HG03432 (cell line): Measurements from ENCODE around the gene ACSF2.
"Not testable (repeated sequence)": the region's sequence is repeated elsewhere in the genome, so short reads cannot be mapped to it uniquely, and the experiment has no call there.

Experiments used
- ATAC-seq: cut with Tn5 transposase; IDR thresholded peaks from one replicate; pipeline ENCODE4 v1.9.1; 2021; ENCODE audit warnings: mild to moderate bottlenecking, moderate library complexity; ENCODE audit not compliant: unreplicated experiment

Gene ACSF2

DNA sequence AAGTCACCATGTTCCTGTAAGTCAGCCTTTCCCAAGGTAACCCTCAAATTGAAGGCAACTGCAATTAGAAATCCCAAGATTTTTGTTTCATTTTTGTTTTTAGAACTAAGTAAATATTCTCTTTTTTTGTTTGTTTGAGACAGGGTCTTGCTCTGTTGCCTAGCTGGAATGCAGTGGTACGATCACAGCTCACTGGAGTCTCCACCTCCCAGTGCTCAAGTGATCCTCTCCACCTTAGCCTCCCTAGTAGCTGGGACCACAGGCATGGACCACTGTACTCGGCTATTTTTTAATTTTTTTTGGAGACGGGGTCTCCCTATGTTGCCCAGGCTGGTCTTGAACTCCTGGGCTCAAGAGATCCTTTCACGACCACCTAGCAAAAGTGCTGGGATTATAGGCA lies 18.1 kb upstream of the ACSF2 start:
- no peak for ATAC-seq

- ATAC-seq = no peak
These were observed 13.8 kb upstream of the ACSF2 start for GRCh38 chr17:50412188-50412732.

- ATAC-seq = no peak
These were observed 11.2 kb upstream of the ACSF2 start for GRCh38 chr17:50414808-50415207.

- not testable (repeated sequence) for ATAC-seq
These were observed 6.4 kb upstream of the ACSF2 start for GRCh38 chr17:50419577-50419976.

GRCh38 chr17:50420419-50421112 lies 5.5 kb upstream of the ACSF2 start:
- ATAC-seq = no peak

GRCh38 chr17:50421308-50422051 lies 4.5 kb upstream of the ACSF2 start:
- ATAC-seq = no peak

GRCh38 chr17:50422738-50423137 lies 3.3 kb upstream of the ACSF2 start:
- ATAC-seq = no peak

- no peak for ATAC-seq
These were observed 2.4 kb upstream of the ACSF2 start for GRCh38 chr17:50423553-50424159.

DNA sequence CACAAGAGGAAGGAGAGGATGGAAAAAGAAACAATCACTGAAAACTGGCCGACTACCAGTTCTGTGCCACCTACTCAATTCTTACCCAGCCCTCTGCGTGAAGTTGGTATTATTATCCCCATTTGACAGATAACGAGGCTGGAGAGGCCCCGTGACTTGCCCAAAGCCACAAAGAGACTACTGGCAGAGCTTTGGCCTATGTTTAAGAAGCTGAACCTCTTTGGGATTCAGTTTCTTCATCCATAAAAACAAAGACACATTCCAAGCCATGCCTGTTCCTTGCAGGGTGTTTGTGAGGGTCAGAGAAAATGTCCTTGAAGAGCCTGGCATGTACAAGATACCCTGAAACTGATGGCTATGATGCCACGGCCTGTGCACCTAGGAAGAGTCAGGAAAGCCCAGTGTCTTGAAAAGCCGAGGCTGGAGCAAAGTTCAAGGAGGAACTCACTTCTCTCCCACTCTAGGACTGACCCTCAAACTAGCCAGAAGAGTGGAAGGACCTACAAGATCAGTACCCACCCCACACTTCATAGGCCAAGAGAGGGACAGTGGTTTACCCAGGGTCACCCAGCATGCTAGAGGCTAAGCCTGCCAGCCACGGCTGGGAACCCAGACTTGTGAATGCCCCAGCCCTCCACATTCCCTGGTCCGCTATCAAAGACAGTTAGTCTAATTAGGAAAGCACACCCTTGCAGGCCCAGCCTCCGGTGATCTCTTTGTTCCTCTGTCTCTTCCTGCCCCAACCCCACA lies 1.6 kb upstream of the ACSF2 start:
- no peak for ATAC-seq

- no peak for ATAC-seq
These were observed 879 bp upstream of the ACSF2 start for GRCh38 chr17:50424996-50425681.

DNA sequence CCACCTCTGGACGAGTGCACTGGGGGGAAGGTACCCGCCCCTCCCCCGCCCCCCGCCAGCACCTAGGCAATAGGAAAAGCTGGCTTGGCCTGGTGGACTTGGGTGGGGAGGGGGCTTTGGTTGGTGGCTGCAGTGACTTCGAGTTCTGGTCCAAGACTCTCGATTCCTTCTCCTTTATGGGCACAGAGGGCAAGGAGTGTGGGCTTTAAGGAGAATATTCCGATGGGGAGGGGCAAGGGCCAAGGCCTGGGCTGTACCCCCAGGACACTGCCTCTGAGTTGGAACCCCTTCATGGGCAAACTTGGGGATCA lies 409 bp downstream of the ACSF2 start:
- ATAC-seq = no peak

- ATAC-seq = peak; percentile 21
These were observed 1.1 kb downstream of the ACSF2 start for GRCh38 chr17:50426814-50427787.

GRCh38 chr17:50428126-50428525 lies 2.1 kb downstream of the ACSF2 start:
- not testable (repeated sequence) for ATAC-seq

DNA sequence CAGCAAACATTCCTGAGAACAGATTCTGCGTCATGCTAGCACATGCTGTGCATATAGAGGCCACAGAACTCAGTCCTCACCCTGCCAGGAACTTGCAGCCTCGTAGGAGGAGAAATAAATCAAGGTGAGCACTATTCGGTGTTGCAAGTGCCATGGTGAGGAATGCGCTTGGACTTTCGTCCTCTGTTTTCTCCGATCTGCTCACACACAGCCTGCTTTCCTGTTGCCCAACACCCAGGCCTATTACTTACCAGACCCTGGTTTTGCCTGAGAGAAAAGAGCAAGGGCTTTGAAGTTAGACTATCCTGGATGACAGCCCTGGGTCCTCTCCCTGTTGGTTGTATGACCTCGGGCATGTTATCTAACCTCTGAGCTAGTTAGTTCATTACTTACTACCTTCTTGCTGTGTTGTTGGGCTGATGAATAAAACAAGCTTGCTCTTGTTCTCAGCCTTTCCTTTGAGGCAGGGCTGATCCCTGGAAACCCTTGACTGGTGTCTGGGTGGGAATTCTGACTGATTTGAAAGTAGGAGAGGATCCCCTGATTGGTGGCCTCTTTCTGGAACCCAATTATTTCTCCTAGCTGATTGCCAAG lies 2.9 kb downstream of the ACSF2 start:
- no peak for ATAC-seq

GRCh38 chr17:50429793-50430192 lies 3.8 kb downstream of the ACSF2 start:
- ATAC-seq = no peak

- no peak for ATAC-seq
These were observed 5.0 kb downstream of the ACSF2 start for GRCh38 chr17:50430821-50431618.

- no peak for ATAC-seq
These were observed 6.2 kb downstream of the ACSF2 start for GRCh38 chr17:50432125-50432762.

GRCh38 chr17:50437409-50437808 lies 11.4 kb downstream of the ACSF2 start:
- no peak for ATAC-seq
